Naive thymus-derived CD8-positive, alpha-beta T cell (primary cell): Measurements from ENCODE around the gene PIEZO1. TPM values are rescaled to one million over a fixed set of nuclear protein-coding genes. Genes with fewer than 3 reads are reported as not detected.
"Not testable (repeated sequence)": the region's sequence is repeated elsewhere in the genome, so short reads cannot be mapped to it uniquely, and the experiment has no call there.

ENCODE experiments used
- ATAC-seq, 2 donors: fragments of 150-1000 bp; cut with Tn5 transposase in 1 of 2; sonication (Bioruptor Pico), chemical (Tn5 transposase) in 1 of 2; 1 replicate in 1 of 2; 2 replicates in 1 of 2; pipeline ENCODE4 v1.10.0; 2021; ENCODE audit warnings: mild to moderate bottlenecking in 2 of 2, moderate library complexity in 2 of 2
- POLR2A ChIA-PET: fragments of 350-600 bp; sonication (Branson Sonifier 250); formaldehyde crosslinking; loops from one replicate; lab custom pipeline; 2021; ENCODE audit warnings: antibody characterized with exemption; lab: Charles Lee
- DNase-seq, 10 donors: peaks; one replicate each; pipeline versions ENCODE4 v3.0.0 to v3.0.0-alpha.2; 2020 to 2022
- H3K27ac Mint-ChIP-seq, 10 donors: one replicate each; pipeline ENCODE4 v1.8.0; 2020 to 2022; ENCODE audit warnings: mild to moderate bottlenecking in 10 of 10, mixed read lengths in 10 of 10, moderate library complexity in 4 of 10, inconsistent platforms in 1 of 10
- H3K27me3 Mint-ChIP-seq, 5 donors: one replicate each; pipeline ENCODE4 v1.8.0; 2021 to 2022; ENCODE audit warnings: mixed read lengths in 5 of 5
- H3K36me3 Mint-ChIP-seq, 3 donors: one replicate each; pipeline ENCODE4 v1.8.0; 2020 to 2022; ENCODE audit warnings: mixed read lengths in 3 of 3, mild to moderate bottlenecking in 2 of 3, inconsistent platforms in 1 of 3
- H3K4me1 Mint-ChIP-seq, 4 donors: one replicate each; pipeline ENCODE4 v1.8.0; 2021 to 2022; ENCODE audit warnings: mixed read lengths in 4 of 4
- H3K4me3 Mint-ChIP-seq, 10 donors: one replicate each; pipeline ENCODE4 v1.8.0; 2020 to 2022; ENCODE audit warnings: mild to moderate bottlenecking in 10 of 10, mixed read lengths in 10 of 10, moderate library complexity in 6 of 10, inconsistent platforms in 1 of 10
- H3K9me3 Mint-ChIP-seq, 9 donors: one replicate each; pipeline ENCODE4 v1.8.0; 2020 to 2022; ENCODE audit warnings: mixed read lengths in 9 of 9, mild to moderate bottlenecking in 3 of 9, inconsistent platforms in 1 of 9, moderate library complexity in 1 of 9
- polyA plus RNA-seq, 3 donors: library from polyadenylated mRNA; unstranded; fragments of 300-500 nt; fragmentation: Illumina TruSeq; gene quantifications; one replicate each; pipeline ENCODE4 v1.2.3, GENCODE V29; 2021
- total RNA-seq, 8 experiments: library from RNA in 2 of 8; stranded (reverse) in 2 of 8; gene quantifications; one replicate each; pipeline ENCODE4 v1.2.3 and lab custom pipeline; 2021 to 2026

The PIEZO1 gene
- total and polyA plus RNA-seq, 5 experiments from 2014 or later = 2.4 to 94.5 (median 8.4) TPM

GRCh38 chr16:88777471-88778270 is 7.3 kb downstream of the PIEZO1 start:
- ATAC-seq = no peak
- Mint-ChIP-seq H3K36me3 (no peaks in the 10 kb centered on the region), H3K27me3 (no peaks in the 10 kb centered on the region), H3K27ac (peak overlapping the region in 3 of 10 donors; percentile 31 to 60 (median 38)), H3K9me3 (no peaks in the 10 kb centered on the region), H3K4me3 (peak overlapping the region in 1 of 10 donors; percentile 19), H3K4me1 (peaks cover 12 to 49% (median 45%) of the 10 kb centered on the region in 4 donors)
- POLR2A ChIA-PET = interaction anchor here (0.5 to 1.7 kb wide), 2 partner anchors 11 to 33 kb away, joined by 3 to 4 read pairs; partner anchors contain the start of gene APRT
- DNase-seq = no peak

- H3K4me3 Mint-ChIP-seq = no peak overlapping the region
- DNase-seq (no peak), ATAC-seq (no peak)
- no peaks in the 10 kb centered on the region for H3K27me3 Mint-ChIP-seq
- peak overlapping the region in 1 of 10 donors; percentile 72 for H3K27ac Mint-ChIP-seq
- no peaks in the 10 kb centered on the region for H3K36me3 Mint-ChIP-seq
- H3K9me3 Mint-ChIP-seq = no peaks in the 10 kb centered on the region
- H3K4me1 Mint-ChIP-seq = peaks cover 5 to 35% (median 32%) of the 10 kb centered on the region in 4 donors
- POLR2A ChIA-PET = interaction anchor here (0.7 kb wide), 1 partner anchor 68 kb away, joined by 3 read pairs; no protein-coding TSS in a partner anchor
These were observed 9.2 kb downstream of the PIEZO1 start for GRCh38 chr16:88775825-88776224.

GRCh38 chr16:88774544-88775393 is 10.3 kb downstream of the PIEZO1 start:
- no peaks in the 10 kb centered on the region for H3K36me3 Mint-ChIP-seq
- no peaks in the 10 kb centered on the region for H3K9me3 Mint-ChIP-seq

GRCh38 chr16:88773812-88774291 is 11.2 kb downstream of the PIEZO1 start:
- no peak for ATAC-seq
- no peaks in the 10 kb centered on the region for H3K36me3 Mint-ChIP-seq
- peak overlapping the region in 3 of 10 donors; percentile 59 to 76 (median 67) for H3K27ac Mint-ChIP-seq
- H3K27me3 Mint-ChIP-seq = no peaks in the 10 kb centered on the region
- no peak for DNase-seq
- no peak overlapping the region for H3K4me3 Mint-ChIP-seq
- peaks cover 6 to 34% (median 32%) of the 10 kb centered on the region in 4 donors for H3K4me1 Mint-ChIP-seq
- no peaks in the 10 kb centered on the region for H3K9me3 Mint-ChIP-seq
- POLR2A ChIA-PET = interaction anchor here (1.1 to 2.0 kb wide), 2 partner anchors 11 to 29 kb away, joined by 3 to 8 read pairs; partner anchors contain the start of gene PIEZO1

More at GRCh38 chr16:88774544-88775393, 10.3 kb downstream of the PIEZO1 start:
- DNase-seq (no peak), ATAC-seq (no peak)
- H3K27ac Mint-ChIP-seq = peak overlapping the region in 3 of 10 donors; percentile 44 to 76 (median 57)
- no peaks in the 10 kb centered on the region for H3K27me3 Mint-ChIP-seq
- no peak overlapping the region for H3K4me3 Mint-ChIP-seq
- POLR2A ChIA-PET = interaction anchor here (1.1 kb wide), 1 partner anchor 10 kb away, joined by 3 read pairs; the partner anchor contains the start of gene PIEZO1
- peaks cover 5 to 33% (median 30%) of the 10 kb centered on the region in 4 donors for H3K4me1 Mint-ChIP-seq

- no peak overlapping the region for H3K4me3 Mint-ChIP-seq
- ATAC-seq (no peak), DNase-seq (no peak)
- peaks cover 6 to 31% (median 28%) of the 10 kb centered on the region in 4 donors for H3K4me1 Mint-ChIP-seq
- H3K27ac Mint-ChIP-seq = peak overlapping the region in 1 of 10 donors; percentile 76
- H3K9me3 Mint-ChIP-seq = no peaks in the 10 kb centered on the region
- H3K27me3 Mint-ChIP-seq = no peaks in the 10 kb centered on the region
- POLR2A ChIA-PET = interaction anchor here (0.6 to 2.0 kb wide), 3 partner anchors 12 to 432 kb away, joined by 3 to 8 read pairs (median 6); partner anchors contain the start of gene PIEZO1
- H3K36me3 Mint-ChIP-seq = no peaks in the 10 kb centered on the region
These were observed 11.9 kb downstream of the PIEZO1 start for GRCh38 chr16:88772871-88773811.

- H3K4me3 Mint-ChIP-seq, H3K9me3 Mint-ChIP-seq, DNase-seq, H3K27me3 Mint-ChIP-seq, H3K36me3 Mint-ChIP-seq, ATAC-seq: not testable (repeated sequence)
- peaks cover 8 to 33% (median 32%) of the 10 kb centered on the region in 4 donors for H3K4me1 Mint-ChIP-seq
- POLR2A ChIA-PET = interaction anchor here (1.1 to 6.2 kb wide), 4 partner anchors 9 to 33 kb away, joined by 4 to 51 read pairs (median 7); partner anchors contain the start of gene PIEZO1
- H3K27ac Mint-ChIP-seq = peak overlapping the region in 1 of 10 donors; percentile 51
These were observed 13.2 kb downstream of the PIEZO1 start for GRCh38 chr16:88771781-88772180.

GRCh38 chr16:88771294-88771772 is 13.7 kb downstream of the PIEZO1 start:
- ATAC-seq (no peak), DNase-seq (no peak)
- H3K4me1 Mint-ChIP-seq = peaks cover 8 to 35% (median 33%) of the 10 kb centered on the region in 4 donors
- POLR2A ChIA-PET = interaction anchor here (0.7 to 6.2 kb wide), 8 partner anchors 9 to 133 kb away, joined by 3 to 51 read pairs (median 4); partner anchors contain the start of genes IL17C and PIEZO1
- peak overlapping the region; percentile 66 to 91 (median 84) for H3K27ac Mint-ChIP-seq
- no peaks in the 10 kb centered on the region for H3K9me3 Mint-ChIP-seq
- no peaks in the 10 kb centered on the region for H3K27me3 Mint-ChIP-seq
- no peaks in the 10 kb centered on the region for H3K36me3 Mint-ChIP-seq
- H3K4me3 Mint-ChIP-seq = peak overlapping the region in 9 of 10 donors; percentile 48 to 68 (median 58)

GRCh38 chr16:88770461-88771293 is 14.3 kb downstream of the PIEZO1 start:
- POLR2A ChIA-PET = interaction anchor here (0.6 to 6.2 kb wide), 10 partner anchors 8 to 132 kb away, joined by 3 to 51 read pairs (median 3); partner anchors contain the start of genes IL17C and PIEZO1
- H3K36me3 Mint-ChIP-seq = no peaks in the 10 kb centered on the region
- DNase-seq = peak; percentile 35 to 77 (median 48)
- ATAC-seq = peak; percentile 95
- peaks cover 8 to 39% (median 35%) of the 10 kb centered on the region in 4 donors for H3K4me1 Mint-ChIP-seq
- H3K27ac Mint-ChIP-seq = peak overlapping the region; percentile 66 to 91 (median 84)
- H3K9me3 Mint-ChIP-seq = no peaks in the 10 kb centered on the region
- peak overlapping the region; percentile 36 to 68 (median 58) for H3K4me3 Mint-ChIP-seq
- no peaks in the 10 kb centered on the region for H3K27me3 Mint-ChIP-seq

GRCh38 chr16:88769617-88770460 is 15.2 kb downstream of the PIEZO1 start:
- H3K9me3 Mint-ChIP-seq = no peaks in the 10 kb centered on the region
- H3K4me3 Mint-ChIP-seq = peak overlapping the region in 5 of 10 donors; percentile 18 to 68 (median 56)
- peaks cover 8 to 39% (median 35%) of the 10 kb centered on the region in 4 donors for H3K4me1 Mint-ChIP-seq
- H3K27me3 Mint-ChIP-seq = no peaks in the 10 kb centered on the region
- H3K27ac Mint-ChIP-seq = peak overlapping the region in 4 of 10 donors; percentile 38 to 69 (median 56)
- ATAC-seq (peak in 1 of 2 donors; percentile 31), DNase-seq (peak in 1 of 10 donors; percentile 28)
- POLR2A ChIA-PET = interaction anchor here (0.6 to 6.2 kb wide), 9 partner anchors 10 to 1021 kb away, joined by 3 to 51 read pairs (median 3); partner anchors contain the start of gene PIEZO1
- no peaks in the 10 kb centered on the region for H3K36me3 Mint-ChIP-seq
